ENCODE data around the gene ADAMTS13. TPM values are rescaled to one million over a fixed set of nuclear protein-coding genes. Genes with fewer than 3 reads are reported as not detected.

ADAMTS13 gene
- total and polyA plus RNA-seq, 4 donors: 6.5 to 13.3 (median 10.4) TPM

GRCh38 chr9:133415170-133415569 lies 7.0 kb upstream of the ADAMTS13 start:
- H3K4me1 ChIP-seq (ENCODE audit: control insufficient read depth in 4 of 4, insufficient read depth in 4 of 4, low read length in 3 of 4): peaks cover 5 to 25% (median 20%) of the 10 kb centered on the region in 4 donors

More at GRCh38 chr9:133415170-133415569, 7.0 kb upstream of the ADAMTS13 start:
- no peak for DNase-seq (ENCODE audit: low spot score)
- Histone ChIP-seq H3K9me3 (ENCODE audit: control insufficient read depth in 4 of 4, low read length in 3 of 4) (no peaks in the 10 kb centered on the region), H3K27me3 (ENCODE audit: control insufficient read depth in 4 of 4, insufficient read depth in 4 of 4, low read length in 3 of 4) (no peaks in the 10 kb centered on the region), H3K27ac (ENCODE audit: low read depth in 1 of 2, low read length in 2 of 2) (no peak overlapping the region), H3K9ac (ENCODE audit: low read depth in 1 of 2, low read length in 2 of 2) (no peak overlapping the region), H3K4me3 (ENCODE audit: low read depth in 1 of 3, low read length in 3 of 3) (no peak overlapping the region), H3K36me3 (ENCODE audit: control insufficient read depth in 4 of 4, insufficient read depth in 3 of 4, low read depth in 1 of 4, low read length in 3 of 4) (peaks cover 14 to 34% (median 18%) of the 10 kb centered on the region in 4 donors)
- WGBS: 84% methylated on average over 1 of the region's 1 CpG
- TF ChIP-seq FOXA1 (IDR thresholded peaks at IDR 0.05): no peak
- TF ChIP-seq RXRA (IDR thresholded peaks at IDR 0.05): no peak
- TF ChIP-seq HNF4G (IDR thresholded peaks at IDR 0.05): no peak
- TF ChIP-seq SP1 (IDR thresholded peaks at IDR 0.05): no peak
- no peak for TF ChIP-seq NR2F2 (IDR thresholded peaks at IDR 0.05)
- TF ChIP-seq, protein P1, sequence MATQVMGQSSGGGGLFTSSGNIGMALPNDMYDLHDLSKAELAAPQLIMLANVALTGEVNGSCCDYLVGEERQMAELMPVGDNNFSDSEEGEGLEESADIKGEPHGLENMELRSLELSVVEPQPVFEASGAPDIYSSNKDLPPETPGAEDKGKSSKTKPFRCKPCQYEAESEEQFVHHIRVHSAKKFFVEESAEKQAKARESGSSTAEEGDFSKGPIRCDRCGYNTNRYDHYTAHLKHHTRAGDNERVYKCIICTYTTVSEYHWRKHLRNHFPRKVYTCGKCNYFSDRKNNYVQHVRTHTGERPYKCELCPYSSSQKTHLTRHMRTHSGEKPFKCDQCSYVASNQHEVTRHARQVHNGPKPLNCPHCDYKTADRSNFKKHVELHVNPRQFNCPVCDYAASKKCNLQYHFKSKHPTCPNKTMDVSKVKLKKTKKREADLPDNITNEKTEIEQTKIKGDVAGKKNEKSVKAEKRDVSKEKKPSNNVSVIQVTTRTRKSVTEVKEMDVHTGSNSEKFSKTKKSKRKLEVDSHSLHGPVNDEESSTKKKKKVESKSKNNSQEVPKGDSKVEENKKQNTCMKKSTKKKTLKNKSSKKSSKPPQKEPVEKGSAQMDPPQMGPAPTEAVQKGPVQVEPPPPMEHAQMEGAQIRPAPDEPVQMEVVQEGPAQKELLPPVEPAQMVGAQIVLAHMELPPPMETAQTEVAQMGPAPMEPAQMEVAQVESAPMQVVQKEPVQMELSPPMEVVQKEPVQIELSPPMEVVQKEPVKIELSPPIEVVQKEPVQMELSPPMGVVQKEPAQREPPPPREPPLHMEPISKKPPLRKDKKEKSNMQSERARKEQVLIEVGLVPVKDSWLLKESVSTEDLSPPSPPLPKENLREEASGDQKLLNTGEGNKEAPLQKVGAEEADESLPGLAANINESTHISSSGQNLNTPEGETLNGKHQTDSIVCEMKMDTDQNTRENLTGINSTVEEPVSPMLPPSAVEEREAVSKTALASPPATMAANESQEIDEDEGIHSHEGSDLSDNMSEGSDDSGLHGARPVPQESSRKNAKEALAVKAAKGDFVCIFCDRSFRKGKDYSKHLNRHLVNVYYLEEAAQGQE (IDR thresholded peaks at IDR 0.05): no peak
- TF ChIP-seq TAF1 (conservative IDR thresholded peaks at IDR 0.05): no peak
- TF ChIP-seq, protein P2, sequence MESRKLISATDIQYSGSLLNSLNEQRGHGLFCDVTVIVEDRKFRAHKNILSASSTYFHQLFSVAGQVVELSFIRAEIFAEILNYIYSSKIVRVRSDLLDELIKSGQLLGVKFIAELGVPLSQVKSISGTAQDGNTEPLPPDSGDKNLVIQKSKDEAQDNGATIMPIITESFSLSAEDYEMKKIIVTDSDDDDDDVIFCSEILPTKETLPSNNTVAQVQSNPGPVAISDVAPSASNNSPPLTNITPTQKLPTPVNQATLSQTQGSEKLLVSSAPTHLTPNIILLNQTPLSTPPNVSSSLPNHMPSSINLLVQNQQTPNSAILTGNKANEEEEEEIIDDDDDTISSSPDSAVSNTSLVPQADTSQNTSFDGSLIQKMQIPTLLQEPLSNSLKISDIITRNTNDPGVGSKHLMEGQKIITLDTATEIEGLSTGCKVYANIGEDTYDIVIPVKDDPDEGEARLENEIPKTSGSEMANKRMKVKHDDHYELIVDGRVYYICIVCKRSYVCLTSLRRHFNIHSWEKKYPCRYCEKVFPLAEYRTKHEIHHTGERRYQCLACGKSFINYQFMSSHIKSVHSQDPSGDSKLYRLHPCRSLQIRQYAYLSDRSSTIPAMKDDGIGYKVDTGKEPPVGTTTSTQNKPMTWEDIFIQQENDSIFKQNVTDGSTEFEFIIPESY (IDR thresholded peaks at IDR 0.05): no peak
- TF ChIP-seq CTCF (IDR thresholded peaks at IDR 0.05; ENCODE audit: low read depth, low read length, missing input control): no peak
- no peak for TF ChIP-seq YY1 (IDR thresholded peaks at IDR 0.05)
- no peak for TF ChIP-seq RAD21 (IDR thresholded peaks at IDR 0.05)
- TF ChIP-seq, protein P3, sequence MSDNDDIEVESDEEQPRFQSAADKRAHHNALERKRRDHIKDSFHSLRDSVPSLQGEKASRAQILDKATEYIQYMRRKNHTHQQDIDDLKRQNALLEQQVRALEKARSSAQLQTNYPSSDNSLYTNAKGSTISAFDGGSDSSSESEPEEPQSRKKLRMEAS (IDR thresholded peaks at IDR 0.05): no peak
- no peak for TF ChIP-seq ATF3 (IDR thresholded peaks at IDR 0.05)
- TF ChIP-seq GABPA (IDR thresholded peaks at IDR 0.05 in 1 of 2, conservative IDR thresholded peaks at IDR 0.05 in 1 of 2): no peak
- TF ChIP-seq EGR1 (IDR thresholded peaks at IDR 0.05; ENCODE audit: low read depth in 2 of 2): no peak
- TF ChIP-seq HNF4A (conservative IDR thresholded peaks at IDR 0.05): no peak
- no peak for TF ChIP-seq FOXA2 (IDR thresholded peaks at IDR 0.05)
- no peak for TF ChIP-seq JUND (IDR thresholded peaks at IDR 0.05)

Data from liver (tissue), 9 donors.